ENCODE measurements around the gene TAF11L9.
"Not testable (repeated sequence)": the region's sequence is repeated elsewhere in the genome, so short reads cannot be mapped to it uniquely, and the experiment has no call there.

DNA sequence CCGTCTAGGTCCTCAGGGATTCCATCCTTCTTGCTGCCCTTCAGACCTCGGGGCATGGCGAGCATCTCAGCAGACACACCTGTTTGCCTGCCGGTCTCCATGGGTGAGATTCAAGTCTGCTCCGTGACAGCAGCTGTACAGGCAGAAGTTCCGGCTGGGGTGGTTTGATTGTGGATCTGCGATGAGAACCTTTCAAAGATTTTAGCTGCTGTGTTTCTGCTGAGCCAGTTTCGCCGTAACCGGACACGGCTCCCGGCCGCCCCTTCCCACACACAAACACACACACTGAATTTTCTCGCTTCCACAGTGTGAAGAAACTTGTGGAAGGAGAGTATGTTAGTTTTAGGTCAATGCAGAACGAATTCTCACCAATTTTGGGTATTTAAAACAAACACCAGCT is 3.5 kb upstream of the TAF11L9 start, which contains the start of gene TAF11L10:
- not testable (repeated sequence) for TF ChIP-seq CTCF, POLR2A (IDR thresholded peaks at IDR 0.05)

Data from gastroesophageal sphincter (tissue), 3 donors.